Panc1 (cell line): Measurements from ENCODE around the gene ASIP. TPM values are rescaled to one million over a fixed set of nuclear protein-coding genes. Genes with fewer than 3 reads are reported as not detected.

Source experiments
- ATAC-seq: fragments of 200-7000 bp; cut with Tn5 transposase; 2 replicates; pipeline ENCODE4 v1.9.1; 2020; ENCODE audit warnings: mild to moderate bottlenecking, moderate library complexity
- BruUV-seq: library from RNA; stranded (reverse); fragments of 400-500 nt; replicated peaks from 2 replicates; lab custom pipeline; 2021; lab: Mats Ljungman, UMichigan
- CTCF ChIA-PET: fragments of 300-600 bp; sonication (Branson Sonifier 250); formaldehyde crosslinking; loops from one replicate; lab custom pipeline; 2022; ENCODE audit warnings: antibody characterized with exemption; lab: Charles Lee
- POLR2A ChIA-PET: fragments of 300-600 bp; sonication (Branson Sonifier 250); formaldehyde crosslinking; loops from one replicate; lab custom pipeline; 2022; ENCODE audit warnings: antibody characterized with exemption; lab: Charles Lee
- DNase-seq: peaks from one replicate; pipeline ENCODE4 v3.0.0-alpha.2; 2010; ENCODE audit warnings: low read depth, low spot score
- H3K27ac ChIP-seq: 2 replicates; pipeline ENCODE4 v1.5.1; 2011; ENCODE audit warnings: mild to moderate bottlenecking, low read length, inconsistent platforms
- H3K27me3 ChIP-seq: fragments of 200-500 bp; sonication (Bioruptor generic); 2 replicates; pipeline ENCODE4 v1.6.0; 2014; ENCODE audit warnings: low read length, inconsistent platforms; ENCODE audit not compliant: control insufficient read depth, insufficient read depth
- H3K36me3 ChIP-seq: fragments of 200-500 bp; sonication (Bioruptor generic); 2 replicates; pipeline ENCODE4 v1.5.1; 2014; ENCODE audit warnings: inconsistent platforms, mild to moderate bottlenecking, low read length, moderate library complexity; ENCODE audit not compliant: control insufficient read depth, insufficient read depth
- H3K4me1 ChIP-seq: 2 replicates; pipeline ENCODE4 v1.5.1; 2011; ENCODE audit warnings: inconsistent platforms, mild to moderate bottlenecking, low read length, moderate library complexity; ENCODE audit not compliant: control insufficient read depth, insufficient read depth
- H3K4me3 ChIP-seq, 2 experiments: 2 replicates each; pipeline ENCODE4 v1.5.1; 2011 to 2012; ENCODE audit warnings: low read depth in 2 of 2, low read length in 2 of 2, mild to moderate bottlenecking in 2 of 2, inconsistent platforms in 1 of 2, moderate library complexity in 1 of 2
- H3K9me3 ChIP-seq: fragments of 200-500 bp; sonication (Bioruptor generic); 2 replicates; pipeline ENCODE4 v1.5.1; 2014; ENCODE audit warnings: low read depth, mild to moderate bottlenecking, inconsistent platforms, low read length, moderate library complexity; ENCODE audit not compliant: control insufficient read depth, insufficient read depth
- POLR2AphosphoS5 ChIP-seq: IDR thresholded peaks from 2 replicates; pipeline ENCODE4 v1.6.1; 2012; ENCODE audit warnings: mild to moderate bottlenecking, low read depth, low read length, moderate library complexity
- SIN3A ChIP-seq: IDR thresholded peaks from 2 replicates; pipeline ENCODE4 v1.6.1; 2012; ENCODE audit warnings: low read depth, mild to moderate bottlenecking, low read length, moderate library complexity, borderline replicate concordance; ENCODE audit not compliant: insufficient read depth
- TCF7L2 ChIP-seq: IDR thresholded peaks from 2 replicates; pipeline ENCODE4 v1.6.1; 2011; ENCODE audit warnings: mild to moderate bottlenecking, low read depth, low read length, inconsistent platforms
- in situ Hi-C: cut with HindIII; loops from 2 replicates; pipeline ENCODE4 v1.10.0; 2016; ENCODE audit warnings: low sequenced_read_pairs, low pct_unique_long_range_greater_than_20kb
- intact Hi-C: fragments of 100-400 bp; cut with micrococcal nuclease; formaldehyde crosslinking; loops from one replicate; pipeline ENCODE4 v1.10.0; 2022; ENCODE audit not compliant: unreplicated experiment
- total RNA-seq: library from RNA; stranded (reverse); gene quantifications from one replicate; pipeline ENCODE4 v1.2.1, GENCODE V29; 2021; ENCODE audit not compliant: unreplicated experiment
- TF ChIP-seq, protein P1 (sequence below), 2 experiments: IDR thresholded peaks; 2 replicates each; pipeline ENCODE4 v1.6.1; 2011 to 2012; ENCODE audit warnings: low read depth in 2 of 2, control low read depth in 1 of 2, low read length in 1 of 2, mild to moderate bottlenecking in 1 of 2, moderate library complexity in 1 of 2; ENCODE audit not compliant: insufficient read depth in 1 of 2
- TF ChIP-seq, protein P2 (sequence below): fragments of 450-650 bp; IDR thresholded peaks from 2 replicates; pipeline ENCODE4 v1.5.1; 2017; ENCODE audit warnings: mild to moderate bottlenecking

Gene ASIP
- total RNA-seq, 1 experiment from 2014 or later = not detected

DNA sequence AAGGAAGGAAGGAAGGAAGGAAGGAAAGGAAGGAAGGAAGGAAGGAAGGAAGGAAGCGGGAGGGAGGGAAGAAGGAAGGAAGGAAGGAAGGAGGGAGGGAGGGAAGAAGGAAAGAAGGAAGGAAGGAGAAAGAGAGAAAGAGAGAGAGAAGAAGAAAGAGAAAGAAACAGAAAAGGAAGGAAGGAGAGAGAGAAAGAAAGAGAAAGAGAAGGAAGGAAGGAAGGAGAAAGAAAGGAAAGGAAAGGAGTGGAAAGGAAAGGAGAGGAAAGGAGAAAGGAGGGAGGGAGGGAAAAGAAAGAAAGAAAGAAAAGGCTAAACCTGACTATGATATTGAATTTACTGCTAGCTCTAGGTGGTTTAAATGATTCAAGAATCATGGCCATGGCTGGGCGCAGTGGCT, 5.3 kb upstream of the ASIP start:
- no peak overlapping the region for H3K4me3 ChIP-seq
- in situ Hi-C loops = no loop called here
- no peak overlapping the region for H3K27ac ChIP-seq
- no peak for ATAC-seq
- ChIA-PET CTCF (no interaction called here), POLR2A (no interaction called here)
- H3K9me3 ChIP-seq = no peaks in the 10 kb centered on the region
- no peak for DNase-seq
- no peaks in the 10 kb centered on the region for H3K4me1 ChIP-seq
- intact Hi-C loops = no loop called here
- H3K27me3 ChIP-seq = peaks cover 5% of the 10 kb centered on the region; the same call in 1 of the 2 replicates
- H3K36me3 ChIP-seq = no peaks in the 10 kb centered on the region
- TF ChIP-seq, protein P1, sequence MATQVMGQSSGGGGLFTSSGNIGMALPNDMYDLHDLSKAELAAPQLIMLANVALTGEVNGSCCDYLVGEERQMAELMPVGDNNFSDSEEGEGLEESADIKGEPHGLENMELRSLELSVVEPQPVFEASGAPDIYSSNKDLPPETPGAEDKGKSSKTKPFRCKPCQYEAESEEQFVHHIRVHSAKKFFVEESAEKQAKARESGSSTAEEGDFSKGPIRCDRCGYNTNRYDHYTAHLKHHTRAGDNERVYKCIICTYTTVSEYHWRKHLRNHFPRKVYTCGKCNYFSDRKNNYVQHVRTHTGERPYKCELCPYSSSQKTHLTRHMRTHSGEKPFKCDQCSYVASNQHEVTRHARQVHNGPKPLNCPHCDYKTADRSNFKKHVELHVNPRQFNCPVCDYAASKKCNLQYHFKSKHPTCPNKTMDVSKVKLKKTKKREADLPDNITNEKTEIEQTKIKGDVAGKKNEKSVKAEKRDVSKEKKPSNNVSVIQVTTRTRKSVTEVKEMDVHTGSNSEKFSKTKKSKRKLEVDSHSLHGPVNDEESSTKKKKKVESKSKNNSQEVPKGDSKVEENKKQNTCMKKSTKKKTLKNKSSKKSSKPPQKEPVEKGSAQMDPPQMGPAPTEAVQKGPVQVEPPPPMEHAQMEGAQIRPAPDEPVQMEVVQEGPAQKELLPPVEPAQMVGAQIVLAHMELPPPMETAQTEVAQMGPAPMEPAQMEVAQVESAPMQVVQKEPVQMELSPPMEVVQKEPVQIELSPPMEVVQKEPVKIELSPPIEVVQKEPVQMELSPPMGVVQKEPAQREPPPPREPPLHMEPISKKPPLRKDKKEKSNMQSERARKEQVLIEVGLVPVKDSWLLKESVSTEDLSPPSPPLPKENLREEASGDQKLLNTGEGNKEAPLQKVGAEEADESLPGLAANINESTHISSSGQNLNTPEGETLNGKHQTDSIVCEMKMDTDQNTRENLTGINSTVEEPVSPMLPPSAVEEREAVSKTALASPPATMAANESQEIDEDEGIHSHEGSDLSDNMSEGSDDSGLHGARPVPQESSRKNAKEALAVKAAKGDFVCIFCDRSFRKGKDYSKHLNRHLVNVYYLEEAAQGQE (IDR thresholded peaks at IDR 0.05; ENCODE audit: insufficient read depth in 1 of 2, low read depth in 2 of 2, low read length in 1 of 2) = no peak
- TF ChIP-seq, protein P2, sequence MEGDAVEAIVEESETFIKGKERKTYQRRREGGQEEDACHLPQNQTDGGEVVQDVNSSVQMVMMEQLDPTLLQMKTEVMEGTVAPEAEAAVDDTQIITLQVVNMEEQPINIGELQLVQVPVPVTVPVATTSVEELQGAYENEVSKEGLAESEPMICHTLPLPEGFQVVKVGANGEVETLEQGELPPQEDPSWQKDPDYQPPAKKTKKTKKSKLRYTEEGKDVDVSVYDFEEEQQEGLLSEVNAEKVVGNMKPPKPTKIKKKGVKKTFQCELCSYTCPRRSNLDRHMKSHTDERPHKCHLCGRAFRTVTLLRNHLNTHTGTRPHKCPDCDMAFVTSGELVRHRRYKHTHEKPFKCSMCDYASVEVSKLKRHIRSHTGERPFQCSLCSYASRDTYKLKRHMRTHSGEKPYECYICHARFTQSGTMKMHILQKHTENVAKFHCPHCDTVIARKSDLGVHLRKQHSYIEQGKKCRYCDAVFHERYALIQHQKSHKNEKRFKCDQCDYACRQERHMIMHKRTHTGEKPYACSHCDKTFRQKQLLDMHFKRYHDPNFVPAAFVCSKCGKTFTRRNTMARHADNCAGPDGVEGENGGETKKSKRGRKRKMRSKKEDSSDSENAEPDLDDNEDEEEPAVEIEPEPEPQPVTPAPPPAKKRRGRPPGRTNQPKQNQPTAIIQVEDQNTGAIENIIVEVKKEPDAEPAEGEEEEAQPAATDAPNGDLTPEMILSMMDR = no peak
- TF ChIP-seq POLR2AphosphoS5 = no peak
- no peak for TF ChIP-seq TCF7L2
- no peak for TF ChIP-seq SIN3A
- BruUV-seq = no TSS peak

DNA sequence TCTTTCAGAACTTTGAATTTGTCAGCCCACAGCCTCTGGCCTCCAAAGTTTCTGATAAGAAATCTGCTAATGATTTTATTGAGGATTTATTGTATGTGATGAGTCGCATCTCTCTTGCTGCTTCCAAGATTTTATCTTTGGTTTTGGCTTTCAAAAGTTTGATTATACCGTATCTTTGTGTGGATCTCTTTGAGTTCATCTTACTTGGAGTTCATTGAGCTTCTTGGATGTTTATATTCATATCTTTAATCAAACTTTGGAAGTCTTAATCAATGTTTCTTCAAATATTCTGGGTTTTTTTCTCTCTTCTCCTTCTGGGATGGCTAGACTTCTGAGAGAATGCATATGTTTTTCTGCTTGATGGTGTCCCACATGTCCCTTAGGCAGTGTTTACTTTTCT, 3.3 kb upstream of the ASIP start:
- Histone ChIP-seq H3K9me3 (no peaks in the 10 kb centered on the region), H3K36me3 (no peaks in the 10 kb centered on the region), H3K27ac (no peak overlapping the region), H3K4me3 (no peak overlapping the region), H3K27me3 (peaks cover 10% of the 10 kb centered on the region; the same call in 1 of the 2 replicates), H3K4me1 (no peaks in the 10 kb centered on the region)
- ChIA-PET CTCF (no interaction called here), POLR2A (interaction anchor here (0.6 kb wide), 1 partner anchor 215 kb away, joined by 3 read pairs; no protein-coding TSS in a partner anchor)
- TF ChIP-seq POLR2AphosphoS5 (no peak), TCF7L2 (no peak), SIN3A (no peak)
- TF ChIP-seq, protein P1 (IDR thresholded peaks at IDR 0.05; ENCODE audit: insufficient read depth in 1 of 2, low read depth in 2 of 2, low read length in 1 of 2) = no peak
- TF ChIP-seq, protein P2 = no peak
- ATAC-seq (no peak), DNase-seq (no peak)
- BruUV-seq = no TSS peak
- in situ Hi-C loops = no loop called here
- intact Hi-C loops = no loop called here
